RWPE2 (cell line): ENCODE results near the gene SQOR.

ENCODE experiments used
- ATAC-seq: fragments of 200-7000 bp; cut with Tn5 transposase; 3 replicates; pipeline ENCODE4 v1.9.1; 2021; ENCODE audit warnings: low read depth
- DNase-seq: peaks from one replicate; pipeline ENCODE4 v3.0.0-alpha.2; 2020; ENCODE audit warnings: low spot score
- H3K27ac ChIP-seq: fragments of 450-650 bp; 2 replicates; pipeline ENCODE4 v1.5.1; 2017; ENCODE audit warnings: mild to moderate bottlenecking; ENCODE audit not compliant: poor library complexity, severe bottlenecking
- H3K27me3 ChIP-seq: fragments of 250-450 bp; sonication (Bioruptor Pico); 2 replicates; pipeline ENCODE4 v1.5.1; 2021; ENCODE audit warnings: mild to moderate bottlenecking, moderate library complexity; ENCODE audit not compliant: insufficient read depth, poor library complexity, severe bottlenecking
- H3K36me3 ChIP-seq: fragments of 250-450 bp; sonication (Bioruptor Pico); 2 replicates; pipeline ENCODE4 v1.5.1; 2020; ENCODE audit warnings: low read depth, mild to moderate bottlenecking, moderate library complexity
- H3K4me1 ChIP-seq: fragments of 250-450 bp; sonication (Bioruptor Pico); 2 replicates; pipeline ENCODE4 v1.5.1; 2021; ENCODE audit warnings: mild to moderate bottlenecking, moderate library complexity; ENCODE audit not compliant: insufficient read depth, poor library complexity, severe bottlenecking
- H3K4me3 ChIP-seq: fragments of 250-450 bp; sonication (Bioruptor Pico); 2 replicates; pipeline ENCODE4 v1.5.1; 2021; ENCODE audit warnings: mild to moderate bottlenecking, moderate library complexity; ENCODE audit not compliant: severe bottlenecking
- H3K9me3 ChIP-seq: fragments of 250-450 bp; sonication (Bioruptor Pico); 2 replicates; pipeline ENCODE4 v1.5.1; 2021; ENCODE audit warnings: mild to moderate bottlenecking, moderate library complexity; ENCODE audit not compliant: severe bottlenecking
- TF ChIP-seq, protein P1 (sequence below): fragments of 450-650 bp; IDR thresholded peaks from one replicate; pipeline ENCODE4 v1.5.1; 2017; ENCODE audit warnings: mild to moderate bottlenecking, moderate library complexity; ENCODE audit not compliant: poor library complexity, severe bottlenecking

The SQOR gene

DNA sequence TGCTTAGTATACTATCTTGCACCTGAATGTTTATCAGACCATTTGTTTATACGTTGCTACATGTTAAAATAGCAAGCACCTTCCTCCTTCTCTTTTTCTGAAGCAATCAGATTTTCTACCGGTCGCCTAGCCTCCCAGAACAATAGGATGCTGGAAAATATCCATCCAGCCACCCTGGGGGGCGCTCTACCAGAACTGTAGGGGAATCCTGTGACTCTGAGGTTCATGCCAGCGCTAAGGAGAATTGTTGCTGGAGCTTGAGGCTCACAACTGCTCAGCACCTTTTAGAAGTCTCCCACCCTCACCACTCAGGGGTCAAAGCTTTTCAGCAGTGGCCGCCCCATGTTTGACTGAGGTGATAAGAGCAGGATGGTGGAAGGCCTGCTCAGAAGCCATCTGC is 27.5 kb downstream of the SQOR start:
- no peaks in the 10 kb centered on the region for H3K9me3 ChIP-seq
- H3K27ac ChIP-seq, result no peak overlapping the region
- DNase-seq, result no peak
- no peaks in the 10 kb centered on the region for H3K4me1 ChIP-seq
- H3K27me3 ChIP-seq, result no peaks in the 10 kb centered on the region
- no peak for ATAC-seq
- H3K4me3 ChIP-seq, result no peak overlapping the region
- TF ChIP-seq, protein P1, sequence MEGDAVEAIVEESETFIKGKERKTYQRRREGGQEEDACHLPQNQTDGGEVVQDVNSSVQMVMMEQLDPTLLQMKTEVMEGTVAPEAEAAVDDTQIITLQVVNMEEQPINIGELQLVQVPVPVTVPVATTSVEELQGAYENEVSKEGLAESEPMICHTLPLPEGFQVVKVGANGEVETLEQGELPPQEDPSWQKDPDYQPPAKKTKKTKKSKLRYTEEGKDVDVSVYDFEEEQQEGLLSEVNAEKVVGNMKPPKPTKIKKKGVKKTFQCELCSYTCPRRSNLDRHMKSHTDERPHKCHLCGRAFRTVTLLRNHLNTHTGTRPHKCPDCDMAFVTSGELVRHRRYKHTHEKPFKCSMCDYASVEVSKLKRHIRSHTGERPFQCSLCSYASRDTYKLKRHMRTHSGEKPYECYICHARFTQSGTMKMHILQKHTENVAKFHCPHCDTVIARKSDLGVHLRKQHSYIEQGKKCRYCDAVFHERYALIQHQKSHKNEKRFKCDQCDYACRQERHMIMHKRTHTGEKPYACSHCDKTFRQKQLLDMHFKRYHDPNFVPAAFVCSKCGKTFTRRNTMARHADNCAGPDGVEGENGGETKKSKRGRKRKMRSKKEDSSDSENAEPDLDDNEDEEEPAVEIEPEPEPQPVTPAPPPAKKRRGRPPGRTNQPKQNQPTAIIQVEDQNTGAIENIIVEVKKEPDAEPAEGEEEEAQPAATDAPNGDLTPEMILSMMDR, result no peak
- H3K36me3 ChIP-seq, result peaks cover 84% of the 10 kb centered on the region

DNA sequence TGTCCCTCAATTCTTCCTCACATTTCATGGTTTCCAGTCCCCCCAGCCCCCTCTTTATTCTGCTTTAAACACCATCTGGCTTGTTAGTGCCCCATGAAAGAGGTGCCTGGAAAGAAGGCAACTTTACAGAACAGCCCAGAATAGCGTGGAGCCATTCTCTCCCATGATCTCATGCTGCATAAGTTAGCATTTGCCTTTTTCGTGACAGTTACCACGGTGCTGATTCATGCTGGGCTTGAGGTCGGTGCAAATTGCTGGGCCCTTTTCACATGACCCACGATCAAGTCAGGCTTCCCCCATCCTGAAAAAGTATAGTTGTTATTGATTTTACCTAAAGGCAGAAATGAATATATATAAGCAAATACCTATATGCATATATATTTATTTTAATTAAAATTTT is 29.6 kb downstream of the SQOR start:
- no peak for DNase-seq
- no peaks in the 10 kb centered on the region for H3K4me1 ChIP-seq

DNA sequence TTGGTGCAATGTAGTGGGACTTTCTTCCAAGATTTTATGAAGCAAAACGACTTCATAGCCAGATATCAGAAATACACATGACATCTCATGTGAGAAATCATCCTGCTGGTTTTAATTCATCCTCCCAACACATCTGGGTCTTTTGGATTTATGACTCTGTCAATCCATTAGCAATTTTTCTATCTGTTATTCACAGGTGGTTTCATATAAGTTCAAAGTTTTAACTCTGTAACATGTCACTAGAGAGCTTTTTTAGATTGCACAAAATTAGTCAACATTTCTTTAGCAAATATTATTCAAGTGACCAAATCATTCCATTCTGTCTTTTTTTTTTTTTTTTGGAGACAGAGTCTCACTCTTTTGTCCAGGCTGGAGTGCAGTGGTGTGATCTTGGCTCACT is 30.4 kb downstream of the SQOR start:
- H3K9me3 ChIP-seq, result no peaks in the 10 kb centered on the region
- no peaks in the 10 kb centered on the region for H3K27me3 ChIP-seq
- H3K36me3 ChIP-seq, result peaks cover 83% of the 10 kb centered on the region
- ATAC-seq (no peak), DNase-seq (no peak)
- TF ChIP-seq, protein P1, result no peak
- H3K4me3 ChIP-seq, result no peak overlapping the region
- H3K27ac ChIP-seq, result no peak overlapping the region
- H3K4me1 ChIP-seq, result no peaks in the 10 kb centered on the region

More for the DNA sequence above, 29.6 kb downstream of the SQOR start:
- TF ChIP-seq, protein P1, result no peak
- no peak for ATAC-seq
- H3K27me3 ChIP-seq, result no peaks in the 10 kb centered on the region
- no peak overlapping the region for H3K4me3 ChIP-seq
- peaks cover 83% of the 10 kb centered on the region for H3K36me3 ChIP-seq
- H3K9me3 ChIP-seq, result no peaks in the 10 kb centered on the region
- H3K27ac ChIP-seq, result no peak overlapping the region

DNA sequence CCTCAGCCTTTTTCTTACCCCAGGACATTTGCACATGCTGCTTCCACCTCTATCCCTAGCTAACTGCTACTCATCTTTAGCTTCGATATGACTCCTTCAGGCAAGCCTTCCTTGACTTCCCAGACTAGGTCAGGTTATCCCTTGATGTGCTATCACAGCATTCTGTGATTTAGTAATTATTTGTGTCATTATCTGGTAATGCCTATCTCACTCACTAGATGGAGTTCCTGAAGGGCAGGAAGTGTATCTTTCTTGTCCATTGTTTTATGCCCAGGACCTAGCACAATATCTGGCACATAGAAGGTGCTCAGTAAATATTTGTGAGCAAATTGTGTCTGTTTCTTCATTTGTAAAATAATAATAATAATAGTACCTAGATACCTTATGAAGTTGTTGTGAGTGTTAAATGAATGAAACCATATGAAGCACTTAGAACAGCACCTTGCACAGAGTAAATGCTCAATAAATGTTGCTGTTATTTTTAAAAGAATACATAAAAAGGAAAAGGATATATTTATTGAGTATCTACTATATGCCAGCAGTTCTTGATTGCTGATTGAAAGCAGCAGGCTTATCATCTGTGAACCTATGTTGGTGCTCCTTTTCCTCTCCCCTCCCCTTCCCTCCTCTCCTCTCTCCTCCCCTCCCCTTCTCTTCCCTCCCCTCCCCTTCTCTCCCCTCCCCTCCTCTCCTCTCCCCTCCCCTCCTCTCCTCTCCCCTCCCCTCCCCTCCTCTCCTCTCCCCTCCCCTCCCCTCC is 31.5 kb downstream of the SQOR start:
- Histone ChIP-seq H3K4me1 (no peaks in the 10 kb centered on the region), H3K9me3 (no peaks in the 10 kb centered on the region), H3K4me3 (no peak overlapping the region), H3K36me3 (peaks cover 85% of the 10 kb centered on the region), H3K27me3 (no peaks in the 10 kb centered on the region), H3K27ac (no peak overlapping the region)
- TF ChIP-seq, protein P1, result peak; percentile 36
- DNase-seq (no peak), ATAC-seq (peak; percentile 40; the same call in 1 of the 3 replicates)

DNA sequence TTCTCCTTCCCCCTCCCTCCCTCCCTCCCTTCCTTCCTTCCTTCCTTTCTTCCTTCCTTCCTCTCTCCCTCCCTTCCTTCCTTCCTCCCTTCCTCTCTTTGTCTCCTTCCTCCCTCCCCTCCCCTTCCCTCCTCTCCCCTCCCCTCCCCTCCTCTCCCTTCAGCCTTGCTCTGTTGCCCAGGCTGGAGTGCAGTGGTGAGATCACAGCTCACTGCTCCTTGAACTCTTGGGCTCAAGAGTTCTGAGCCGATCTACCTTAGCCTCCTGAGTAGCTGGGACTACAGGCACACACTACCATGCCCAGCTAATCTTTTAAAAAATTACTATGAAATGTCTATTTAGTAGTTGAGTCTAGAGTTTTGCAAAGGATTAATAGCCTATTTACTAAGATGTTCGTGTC is 32.2 kb downstream of the SQOR start:
- ATAC-seq (no peak), DNase-seq (no peak)
- H3K4me1 ChIP-seq, result no peaks in the 10 kb centered on the region
- TF ChIP-seq, protein P1, result no peak
- no peak overlapping the region for H3K4me3 ChIP-seq
- no peaks in the 10 kb centered on the region for H3K27me3 ChIP-seq
- no peak overlapping the region for H3K27ac ChIP-seq
- no peaks in the 10 kb centered on the region for H3K9me3 ChIP-seq
- H3K36me3 ChIP-seq, result peaks cover 85% of the 10 kb centered on the region
